T-helper 1 cell treated with Interleukin-12 subunit alpha and Interleukin-12 subunit beta and Interleukin-4 antibody, amounts not matched to agents 30 ng/mL and 1 ng/mL, for 36 hours (primary cell): ENCODE data around the gene HSF4. TPM values are rescaled to one million over a fixed set of nuclear protein-coding genes. Genes with fewer than 3 reads are reported as not detected.

ENCODE experiments used
- intact Hi-C: fragments of 100-400 bp; cut with micrococcal nuclease; formaldehyde crosslinking; loops from one replicate; pipeline ENCODE4 v1.15.1; 2024
- total RNA-seq: library from RNA; stranded (reverse); gene quantifications from 2 replicates; pipeline ENCODE4 v1.2.3, GENCODE V29; 2022

HSF4 gene
- total RNA-seq, 1 donor from 2014 or later = 98.7 TPM

DNA sequence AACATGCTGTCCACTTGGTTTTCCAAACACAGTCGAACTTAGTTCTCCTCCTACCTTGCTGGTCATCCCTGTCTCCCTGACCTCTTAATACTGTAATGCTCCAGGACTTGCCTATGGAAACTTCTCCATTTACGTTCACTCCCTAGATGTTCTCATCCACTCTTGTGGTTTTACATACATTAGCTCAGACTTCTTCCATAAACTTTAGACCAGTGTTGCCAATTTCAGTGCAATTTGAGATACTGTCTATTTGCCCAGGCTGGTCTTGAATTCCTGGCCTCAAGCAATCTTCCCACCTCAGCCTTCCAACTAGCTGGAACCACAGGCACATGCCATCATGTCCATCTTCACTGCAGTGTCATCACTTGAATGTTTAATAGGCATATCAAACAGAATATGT, 17.7 kb downstream of the HSF4 start:
- intact Hi-C loops = loop anchor here (2.0 to 5.0 kb wide), 3 partner anchors 55 to 485 kb away; partner anchors contain the start of genes C16orf86, ENKD1 and PDP2

DNA sequence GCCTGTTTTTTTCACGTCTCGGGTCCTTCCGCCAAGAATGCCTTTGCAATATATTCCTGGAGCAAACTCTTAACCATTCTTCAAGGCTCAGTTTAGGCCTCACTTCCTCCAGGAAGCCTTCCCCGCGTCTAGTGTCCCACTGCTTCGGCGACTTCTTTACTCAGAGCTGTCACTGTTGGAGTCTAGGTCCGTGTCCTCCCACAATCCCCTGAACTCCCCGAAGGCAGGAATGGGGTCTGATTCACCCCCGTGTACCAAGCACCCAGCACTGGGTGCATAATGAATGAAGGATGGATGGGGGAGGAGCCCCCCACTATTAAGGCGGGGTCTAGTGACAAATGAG, 18.7 kb downstream of the HSF4 start:
- intact Hi-C loops = loop anchor here (1.0 to 5.0 kb wide), 14 partner anchors 9 to 484 kb away; partner anchors contain the start of genes C16orf86, CBFB, E2F4 and ENKD1

- intact Hi-C loops = loop anchor here (1.0 to 5.0 kb wide), 14 partner anchors 8 to 483 kb away; partner anchors contain the start of genes C16orf86, CBFB, E2F4 and ENKD1
Observed at GRCh38 chr16:67183627-67184452, 19.3 kb downstream of the HSF4 start, which contains the start of gene MATCAP1. Gene MATCAP1, minus strand, starts transcription at chr16:67183963. Its CDS starts 3,353 bp downstream, at chr16:67180610.

- intact Hi-C loops = loop anchor here (5.0 kb wide), 2 partner anchors 302 to 483 kb away; partner anchors contain the start of genes C16orf86, ENKD1 and PDP2
Observed at GRCh38 chr16:67184453-67184994, 20.0 kb downstream of the HSF4 start.

DNA sequence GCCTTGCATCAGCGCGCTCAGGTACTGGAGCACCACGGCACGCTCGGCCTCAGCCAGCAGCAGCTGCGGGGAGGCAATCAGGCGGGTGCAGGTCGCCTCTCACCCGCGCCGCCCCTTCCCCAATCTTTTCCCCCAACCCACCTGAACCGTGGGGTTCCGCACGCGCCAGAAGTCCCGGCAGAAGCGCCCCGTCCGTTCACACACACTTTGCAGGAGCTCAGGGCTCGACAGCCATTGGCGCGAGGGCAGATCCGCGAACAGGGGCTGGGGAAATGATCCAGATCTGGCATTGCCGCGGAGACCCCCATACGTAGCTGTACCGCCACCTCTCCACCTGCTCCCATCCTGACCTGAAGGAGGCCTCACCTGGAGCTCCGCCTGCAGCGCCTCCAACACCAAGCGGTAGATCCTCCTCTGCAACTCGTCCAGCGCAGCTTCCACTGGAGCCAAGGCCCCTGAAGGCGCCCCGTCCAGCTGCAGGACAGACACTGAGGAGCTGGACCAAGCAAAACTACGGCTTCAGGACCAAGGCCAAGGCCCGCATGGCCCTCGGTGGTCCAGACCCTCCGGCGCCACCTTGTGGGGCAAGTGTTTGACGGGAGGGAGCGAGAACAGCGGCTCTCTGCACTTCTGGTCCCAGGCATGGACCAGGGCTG, 20.6 kb downstream of the HSF4 start:
- intact Hi-C loops = loop anchor here (1.0 to 5.0 kb wide), 4 partner anchors 208 to 482 kb away; partner anchors contain the start of genes C16orf86, ENKD1 and PDP2

GRCh38 chr16:67185651-67186134, 21.1 kb downstream of the HSF4 start:
- intact Hi-C loops = loop anchor here (1.0 kb wide), 2 partner anchors 208 to 231 kb away; no protein-coding TSS in a partner anchor

DNA sequence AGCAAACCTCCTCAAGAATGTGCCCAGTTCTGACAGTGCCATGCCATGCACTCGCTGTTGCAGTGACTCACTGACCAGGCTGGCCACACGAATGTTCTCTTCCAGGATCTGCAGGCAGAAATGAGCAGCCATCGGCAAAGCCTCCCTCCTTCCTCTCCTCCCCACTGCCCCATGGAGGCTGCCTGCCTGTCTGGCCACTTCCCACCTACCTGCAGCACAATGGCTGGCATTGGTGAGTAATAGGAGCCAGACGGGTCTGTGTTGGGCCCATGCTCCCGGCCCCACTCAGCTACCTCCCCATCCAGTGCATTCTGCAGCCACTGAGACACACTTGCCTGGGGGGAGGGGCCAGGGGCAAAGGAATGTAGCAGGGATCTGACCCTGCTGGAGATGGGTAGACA, 22.0 kb downstream of the HSF4 start:
- intact Hi-C loops = no loop called here

- intact Hi-C loops = no loop called here
Observed at GRCh38 chr16:67187175-67187890, 22.8 kb downstream of the HSF4 start.

- intact Hi-C loops = no loop called here
Observed at GRCh38 chr16:67188323-67188722, 23.8 kb downstream of the HSF4 start.

DNA sequence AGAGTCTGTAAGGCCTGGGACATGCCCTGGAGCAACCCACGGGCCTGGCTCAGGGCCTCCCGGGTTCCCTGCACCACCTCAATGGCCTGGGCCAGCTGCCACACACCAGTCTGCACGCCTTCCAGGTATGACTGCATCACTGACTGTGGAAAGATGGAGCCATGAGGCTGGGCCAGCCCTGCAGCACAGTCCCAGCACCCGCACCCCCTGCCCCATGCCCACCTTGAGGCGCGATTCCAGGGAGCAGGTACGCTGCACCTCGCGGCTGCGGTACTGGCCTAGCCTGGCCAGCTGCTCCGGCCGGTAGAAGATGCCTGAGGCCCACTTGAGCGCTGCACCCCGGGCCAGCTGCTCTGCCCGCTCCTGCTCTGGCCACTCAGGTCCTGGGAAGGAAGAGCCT, 24.3 kb downstream of the HSF4 start:
- intact Hi-C loops = no loop called here

DNA sequence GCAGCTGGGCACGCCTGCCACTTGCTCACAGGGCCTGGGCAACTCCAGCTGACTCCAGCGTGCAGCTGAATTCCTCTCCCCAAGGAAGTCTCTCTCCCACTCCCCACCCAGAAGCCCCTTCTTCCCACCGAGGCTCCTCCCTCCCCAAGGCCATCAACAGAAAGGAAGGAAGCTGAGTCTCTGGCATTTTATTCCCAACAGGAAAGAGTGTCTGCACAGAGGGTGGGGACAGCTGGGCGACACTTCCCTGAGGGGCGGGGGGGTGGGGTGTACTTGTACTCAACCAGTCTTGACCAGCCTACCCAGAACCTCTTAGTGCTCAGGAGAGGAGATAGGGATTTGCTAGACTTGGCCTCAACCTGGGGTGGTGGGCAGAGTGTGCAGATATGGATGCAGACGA, 25.5 kb downstream of the HSF4 start, which contains the start of gene EXOC3L1:
Gene EXOC3L1 (minus strand): TSS at position 96 of the 400 bp plus-strand sequence. CDS start 460 bp downstream, outside the sequence.
- intact Hi-C loops = loop anchor here (5.0 kb wide), 1 partner anchor 207 kb away; no protein-coding TSS in a partner anchor

DNA sequence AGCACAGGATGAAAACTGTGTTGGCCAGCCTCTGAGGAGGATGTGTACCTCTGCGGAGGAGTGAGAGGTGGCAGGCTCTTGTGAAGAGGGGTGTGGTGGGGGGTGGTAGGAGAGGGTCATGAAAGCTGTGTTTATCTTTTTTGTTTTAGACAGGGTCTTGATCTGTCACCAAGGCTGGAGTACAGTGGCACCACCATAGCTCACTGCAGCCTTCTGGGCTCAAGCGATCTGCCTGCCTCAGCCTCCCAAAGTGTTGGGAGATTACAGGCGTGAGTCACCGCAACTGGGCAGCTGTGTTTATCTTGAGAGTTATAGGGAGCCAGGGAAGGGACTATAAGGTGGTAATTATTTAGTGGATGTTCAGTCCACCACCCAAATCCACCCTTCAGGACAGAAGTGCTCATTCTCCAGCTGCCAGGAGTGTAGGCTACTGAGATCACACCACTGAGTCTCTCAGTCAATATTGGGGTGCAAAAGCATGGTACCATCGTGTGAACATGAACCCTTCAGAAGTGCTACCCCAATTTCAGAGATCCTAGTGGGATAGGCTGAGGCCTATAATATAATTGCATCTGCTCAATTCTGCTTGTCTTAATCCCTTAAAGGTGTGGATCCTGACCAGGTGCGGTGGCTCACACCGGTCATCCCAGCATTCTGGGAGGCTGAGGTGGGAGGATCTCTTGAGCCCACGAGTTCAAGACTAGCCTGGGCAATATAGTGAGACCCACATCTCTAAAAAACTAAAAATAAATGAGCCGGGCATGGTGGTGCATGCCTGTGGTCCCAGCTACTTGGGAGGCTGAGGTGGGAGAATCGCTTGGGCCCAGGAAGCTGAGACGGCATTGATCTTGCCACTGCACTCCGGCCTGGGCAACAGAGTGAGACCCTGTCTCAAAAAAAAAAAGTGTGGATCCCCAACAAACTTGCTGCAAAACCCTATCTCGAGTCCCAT, 26.2 kb downstream of the HSF4 start:
- intact Hi-C loops = loop anchor here (5.0 kb wide), 1 partner anchor 207 kb away; no protein-coding TSS in a partner anchor

- intact Hi-C loops = loop anchor here (5.0 kb wide), 1 partner anchor 206 kb away; no protein-coding TSS in a partner anchor
Observed at GRCh38 chr16:67191411-67191994, 27.0 kb downstream of the HSF4 start.

DNA sequence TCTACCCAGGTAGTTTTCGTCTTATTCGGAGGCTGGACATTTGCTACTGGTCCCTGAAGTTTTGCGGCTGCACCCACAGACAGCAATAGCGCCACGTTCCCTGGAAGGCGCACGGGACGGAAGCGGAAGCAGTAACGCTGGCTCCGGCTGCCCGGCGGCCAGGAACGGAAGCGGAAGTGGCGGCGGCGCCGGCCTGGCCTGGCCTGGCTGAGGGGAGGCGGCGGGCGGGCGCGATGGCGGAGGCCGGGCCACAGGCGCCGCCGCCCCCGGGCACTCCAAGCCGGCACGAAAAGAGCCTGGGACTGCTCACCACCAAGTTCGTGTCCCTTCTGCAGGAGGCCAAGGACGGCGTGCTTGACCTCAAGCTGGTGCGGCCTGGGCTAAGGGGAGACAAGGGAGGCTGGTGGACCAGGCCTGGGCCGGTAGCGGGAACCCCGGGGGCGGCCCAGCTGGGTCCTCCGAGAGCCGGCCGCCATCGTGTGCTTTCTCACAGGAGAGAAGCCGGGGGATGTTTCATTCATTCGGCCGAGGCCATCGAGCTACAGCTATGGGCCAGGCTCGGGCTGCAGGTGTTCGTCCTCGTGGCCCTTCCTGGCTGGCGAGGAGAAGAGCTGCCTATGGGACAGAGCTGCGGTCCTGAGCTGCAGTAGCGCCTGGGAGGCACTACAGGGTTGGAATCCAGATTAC, 27.6 kb downstream of the HSF4 start, which contains the start of gene E2F4:
Gene E2F4 (plus strand): TSS at position 161 of the 687 bp plus-strand sequence. CDS start 73 bp downstream, at position 234.
- intact Hi-C loops = loop anchor here (1.0 to 5.0 kb wide), 7 partner anchors 9 to 290 kb away; partner anchors contain the start of genes FBXL8, FHOD1, MATCAP1 and TMEM208

DNA sequence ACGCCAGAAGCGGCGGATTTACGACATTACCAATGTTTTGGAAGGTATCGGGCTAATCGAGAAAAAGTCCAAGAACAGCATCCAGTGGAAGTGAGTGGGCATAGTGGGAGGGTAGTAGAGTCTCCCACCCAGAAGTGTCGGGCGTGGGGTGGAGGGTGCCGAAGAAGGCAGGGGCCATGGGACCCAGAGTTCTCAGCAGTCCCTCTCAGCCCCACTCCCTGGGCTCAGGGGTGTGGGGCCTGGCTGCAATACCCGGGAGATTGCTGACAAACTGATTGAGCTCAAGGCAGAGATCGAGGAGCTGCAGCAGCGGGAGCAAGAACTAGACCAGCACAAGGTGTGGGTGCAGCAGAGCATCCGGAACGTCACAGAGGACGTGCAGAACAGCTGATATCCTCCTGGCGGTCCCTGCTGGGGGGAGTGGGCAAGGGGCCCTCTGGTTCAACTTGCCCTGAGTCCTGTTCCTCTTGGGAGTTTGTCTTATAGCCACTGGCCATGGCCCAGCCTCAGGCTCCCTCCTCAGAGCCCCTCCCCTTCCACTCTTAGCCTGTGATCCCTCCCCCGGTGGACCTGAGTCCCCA, 28.3 kb downstream of the HSF4 start:
- intact Hi-C loops = loop anchor here (1.0 to 5.0 kb wide), 7 partner anchors 10 to 289 kb away; partner anchors contain the start of genes FBXL8, FHOD1, MATCAP1 and TMEM208

DNA sequence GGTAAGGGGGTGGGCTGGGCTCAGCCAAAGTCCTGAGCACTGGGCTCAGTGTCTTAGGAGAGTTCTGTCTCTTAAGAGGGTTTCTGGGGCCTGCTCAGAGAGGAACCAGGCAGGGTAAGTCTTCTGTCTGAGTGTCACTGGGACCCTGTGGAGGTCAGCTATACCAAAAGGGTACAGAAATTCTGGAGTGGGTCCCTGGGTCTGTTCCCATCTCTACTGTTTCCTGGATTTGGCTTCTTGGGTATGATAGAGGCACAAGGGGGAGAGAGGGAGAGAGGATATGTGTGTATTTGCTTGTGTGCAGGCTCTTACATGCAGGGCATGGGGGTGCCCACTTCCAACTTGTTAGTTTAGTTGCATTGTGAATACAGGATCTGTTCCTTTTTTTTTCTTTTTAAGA, 29.0 kb downstream of the HSF4 start:
- intact Hi-C loops = loop anchor here (5.0 kb wide), 1 partner anchor 204 kb away; no protein-coding TSS in a partner anchor

DNA sequence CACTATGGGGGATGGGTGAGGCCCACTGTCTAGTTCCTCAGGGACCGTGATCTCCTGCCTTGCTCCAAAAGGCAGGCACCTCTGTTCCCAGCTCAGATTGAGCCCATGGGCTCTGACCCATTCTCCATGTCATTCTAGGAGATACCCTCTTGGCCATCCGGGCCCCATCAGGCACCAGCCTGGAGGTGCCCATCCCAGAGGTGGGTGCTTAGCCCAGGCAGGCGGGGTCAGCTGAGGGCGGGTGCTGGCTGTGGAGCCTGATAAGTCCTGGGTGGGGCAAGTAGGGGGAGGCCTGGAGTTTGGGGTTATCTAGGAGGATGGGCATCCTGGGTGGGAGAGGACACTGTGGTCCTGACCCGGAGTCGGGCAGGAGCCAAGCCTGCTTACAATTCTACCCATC, 29.7 kb downstream of the HSF4 start:
- intact Hi-C loops = loop anchor here (5.0 kb wide), 1 partner anchor 203 kb away; no protein-coding TSS in a partner anchor
